Activated T-cell treated with anti-CD3 and anti-CD28 coated beads for 4 hours (primary cell): ENCODE data around the gene DCUN1D3.
"Not testable (repeated sequence)": the region's sequence is repeated elsewhere in the genome, so short reads cannot be mapped to it uniquely, and the experiment has no call there.

Experiments used
- DNase-seq: peaks from one replicate; pipeline ENCODE4 v3.0.0-alpha.2; 2020

Gene DCUN1D3, protein sequence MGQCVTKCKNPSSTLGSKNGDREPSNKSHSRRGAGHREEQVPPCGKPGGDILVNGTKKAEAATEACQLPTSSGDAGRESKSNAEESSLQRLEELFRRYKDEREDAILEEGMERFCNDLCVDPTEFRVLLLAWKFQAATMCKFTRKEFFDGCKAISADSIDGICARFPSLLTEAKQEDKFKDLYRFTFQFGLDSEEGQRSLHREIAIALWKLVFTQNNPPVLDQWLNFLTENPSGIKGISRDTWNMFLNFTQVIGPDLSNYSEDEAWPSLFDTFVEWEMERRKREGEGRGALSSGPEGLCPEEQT

DNA sequence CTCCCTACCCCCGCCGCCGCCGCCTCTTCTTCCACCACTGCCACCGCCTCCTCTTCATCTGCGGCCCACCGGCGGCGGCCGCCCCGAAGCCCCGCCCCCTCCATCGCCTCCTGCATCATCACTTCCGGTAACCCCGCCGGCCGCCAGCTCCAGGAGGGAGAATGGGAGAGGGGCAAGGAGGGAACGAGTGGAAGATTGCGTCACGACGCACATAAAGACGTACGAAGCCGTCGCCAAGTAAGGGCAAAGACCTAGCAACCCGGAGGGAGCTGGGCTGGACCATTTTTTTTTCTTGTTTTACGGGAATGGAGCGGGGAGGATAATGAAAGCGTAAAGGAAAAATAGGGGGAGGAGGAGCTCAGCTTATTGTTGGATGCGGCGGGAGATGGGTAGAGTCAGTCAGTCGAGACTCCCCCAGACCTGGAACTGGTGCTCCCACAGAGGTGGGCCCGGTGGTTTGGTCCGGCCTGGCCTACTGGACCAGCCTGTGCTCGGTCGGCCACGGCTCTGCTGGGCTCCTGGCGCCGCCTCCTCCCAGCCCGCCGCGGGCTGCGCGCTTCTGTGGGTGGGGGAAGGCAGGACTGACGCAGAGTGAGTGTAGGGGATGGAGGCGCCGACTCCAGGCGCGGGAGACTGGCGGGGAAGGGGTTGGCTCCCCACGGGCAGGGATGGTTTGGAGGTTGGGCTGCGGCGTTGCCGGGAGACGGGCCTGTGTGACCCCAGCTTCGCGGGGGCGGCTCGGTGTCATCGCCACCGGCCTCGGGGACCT lies at the start of gene DCUN1D3, which contains the start of gene LYRM1:
DCUN1D3 (minus strand) TSS at position 60 of the 769 bp plus-strand sequence. CDS start 37,820 bp downstream, outside the sequence.
LYRM1 (plus strand) TSS at position 473 of the 769 bp plus-strand sequence. CDS start 14,785 bp downstream, outside the sequence.
- DNase-seq = peak; percentile 84

DNA sequence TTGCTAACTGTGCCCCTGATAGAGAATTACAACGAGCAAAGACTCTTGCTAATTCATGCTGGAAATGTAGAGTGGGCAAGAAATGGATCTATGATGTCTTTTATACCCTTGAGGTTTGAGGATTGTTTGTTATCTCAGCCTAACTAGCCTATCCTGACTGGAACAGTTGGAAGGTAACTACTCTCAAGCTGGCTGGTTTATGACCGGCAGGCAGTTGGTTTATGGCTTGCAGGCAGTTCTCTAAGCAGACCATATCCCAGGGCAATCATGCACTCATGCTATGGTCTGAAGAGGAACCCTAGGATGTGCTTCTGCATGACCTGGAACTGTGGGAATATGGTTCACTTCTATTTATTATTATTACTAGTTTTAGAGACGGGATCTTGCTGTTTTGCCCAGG lies 49.5 kb upstream of the DCUN1D3 start:
- no peak for DNase-seq

DNA sequence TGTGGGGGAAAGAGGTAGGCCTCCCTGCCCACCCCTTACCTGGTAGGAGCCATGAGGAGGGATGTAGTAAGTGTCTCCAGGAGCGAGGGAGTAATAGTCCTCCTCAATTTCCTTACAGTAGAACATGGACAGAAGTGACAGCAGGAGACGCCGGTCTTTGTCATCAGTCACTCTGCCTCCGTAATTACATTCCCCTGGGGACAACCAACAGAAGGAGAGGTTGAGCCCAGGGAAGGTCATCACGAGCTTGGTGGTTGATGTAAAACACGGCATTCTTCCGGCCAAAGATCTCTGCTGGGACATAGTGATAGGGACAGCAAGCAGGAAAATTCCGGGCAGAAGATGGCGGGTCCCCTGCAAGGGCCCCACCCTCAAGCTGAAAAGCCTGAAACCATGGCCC lies 48.3 kb upstream of the DCUN1D3 start:
- DNase-seq = no peak

DNA sequence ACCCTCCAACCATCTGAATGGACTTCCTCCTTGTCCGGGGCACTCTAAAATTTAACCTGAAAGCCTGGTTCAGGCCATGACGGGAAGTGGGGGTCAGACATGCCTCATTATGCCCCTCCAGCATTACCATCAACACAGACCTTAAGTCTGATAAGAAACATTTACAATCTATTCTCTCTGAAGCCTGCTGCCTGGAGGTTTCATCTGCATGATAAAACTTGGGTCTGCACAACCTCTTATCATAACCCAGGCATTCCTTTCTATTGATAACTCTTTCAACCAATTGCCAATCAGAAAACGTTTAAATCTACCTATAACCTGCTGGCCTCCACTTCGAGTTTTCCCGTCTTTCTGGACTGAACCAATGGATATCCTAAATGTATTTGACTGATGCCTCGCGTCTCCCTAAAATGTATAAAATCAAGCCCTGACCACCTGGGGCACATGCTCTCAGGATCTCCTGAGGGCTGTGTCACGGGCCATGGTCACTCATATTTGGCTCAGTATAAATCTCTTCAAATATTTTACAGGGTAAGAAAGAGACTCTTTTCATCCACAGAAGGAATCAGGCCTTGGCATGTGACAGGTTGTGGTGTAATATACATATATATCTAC lies 46.0 kb upstream of the DCUN1D3 start:
- no peak for DNase-seq

DNA sequence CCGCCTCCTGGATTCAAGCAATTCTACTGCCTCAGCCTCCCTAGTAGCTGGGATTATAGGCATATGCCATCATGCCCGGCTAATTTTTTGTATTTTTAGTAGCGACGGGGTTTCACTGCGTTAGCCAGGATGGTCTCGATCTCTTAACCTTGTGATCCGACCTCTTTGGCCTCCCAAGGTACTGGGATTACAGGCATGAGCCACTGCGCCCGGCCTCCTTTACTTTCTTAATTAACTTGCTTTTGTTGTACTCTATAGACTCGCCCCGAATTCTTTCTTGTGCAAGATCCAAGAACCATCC lies 45.4 kb upstream of the DCUN1D3 start:
- DNase-seq = not testable (repeated sequence)

DNA sequence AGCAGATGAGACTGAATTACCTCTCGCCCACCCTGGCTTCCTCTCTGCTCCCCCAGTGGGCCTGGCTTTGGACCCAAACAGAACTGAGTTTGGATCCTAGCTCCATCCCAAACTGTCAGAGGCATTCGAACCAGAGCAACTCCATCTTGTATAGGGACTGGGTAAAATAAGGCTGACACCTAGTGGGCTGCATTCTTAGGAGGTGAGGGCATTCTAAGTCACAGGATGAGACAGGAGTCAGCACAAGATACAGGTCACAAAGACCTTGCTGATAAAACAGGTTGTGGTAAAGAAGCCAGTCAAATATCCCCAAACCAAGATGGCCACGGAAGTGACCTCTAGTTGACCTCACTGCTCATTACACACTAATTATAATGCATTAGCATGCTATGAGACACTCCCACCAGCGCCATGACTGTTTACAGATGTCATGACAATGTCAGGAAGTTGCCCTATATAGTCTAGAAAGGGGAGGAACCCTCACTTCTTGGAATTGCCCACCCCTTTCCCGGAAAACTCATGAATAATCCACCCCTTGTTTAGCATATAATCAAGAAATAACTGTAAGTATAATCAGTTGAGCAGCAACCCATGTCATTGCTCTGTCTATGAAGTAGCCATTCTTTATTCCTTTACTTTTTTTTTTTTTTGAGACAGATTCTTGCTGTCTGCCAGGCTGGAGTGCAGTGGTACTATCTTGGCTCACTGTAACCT lies 44.9 kb upstream of the DCUN1D3 start:
- DNase-seq = no peak

DNA sequence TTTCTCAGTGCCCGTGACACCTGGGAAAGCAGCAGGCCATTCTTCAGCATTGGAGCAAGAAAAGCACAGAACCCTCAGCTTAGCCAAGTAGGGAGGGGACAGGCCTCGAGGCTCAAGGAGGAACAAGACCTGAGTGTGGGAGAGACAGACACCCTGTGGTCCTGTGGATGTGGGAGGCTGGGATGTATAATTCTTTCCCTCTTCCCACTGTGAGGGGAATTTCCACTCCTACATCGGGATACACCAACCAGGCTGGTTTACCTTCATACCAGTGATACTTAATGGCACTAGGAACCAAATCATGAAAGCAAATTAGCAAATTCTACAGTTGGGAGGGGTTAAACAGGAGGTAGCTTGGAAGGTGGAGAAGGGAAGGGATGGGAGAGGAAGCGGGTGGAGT lies 42.1 kb upstream of the DCUN1D3 start:
- DNase-seq = no peak

DNA sequence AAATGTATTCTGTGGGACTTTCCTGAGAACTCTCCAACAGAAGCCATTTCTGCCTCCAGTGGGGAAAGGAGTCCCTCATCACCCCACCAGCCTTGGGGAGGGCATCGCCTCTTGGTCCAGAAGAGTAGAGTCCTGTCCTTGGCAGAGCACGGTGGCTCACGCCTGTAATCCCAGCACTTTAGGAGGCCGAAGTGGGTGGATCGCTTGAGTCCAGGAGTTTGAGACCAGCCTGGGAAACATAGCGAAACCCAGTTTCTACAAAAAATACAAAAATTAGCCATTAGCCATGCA lies 41.4 kb upstream of the DCUN1D3 start:
- DNase-seq = no peak

DNA sequence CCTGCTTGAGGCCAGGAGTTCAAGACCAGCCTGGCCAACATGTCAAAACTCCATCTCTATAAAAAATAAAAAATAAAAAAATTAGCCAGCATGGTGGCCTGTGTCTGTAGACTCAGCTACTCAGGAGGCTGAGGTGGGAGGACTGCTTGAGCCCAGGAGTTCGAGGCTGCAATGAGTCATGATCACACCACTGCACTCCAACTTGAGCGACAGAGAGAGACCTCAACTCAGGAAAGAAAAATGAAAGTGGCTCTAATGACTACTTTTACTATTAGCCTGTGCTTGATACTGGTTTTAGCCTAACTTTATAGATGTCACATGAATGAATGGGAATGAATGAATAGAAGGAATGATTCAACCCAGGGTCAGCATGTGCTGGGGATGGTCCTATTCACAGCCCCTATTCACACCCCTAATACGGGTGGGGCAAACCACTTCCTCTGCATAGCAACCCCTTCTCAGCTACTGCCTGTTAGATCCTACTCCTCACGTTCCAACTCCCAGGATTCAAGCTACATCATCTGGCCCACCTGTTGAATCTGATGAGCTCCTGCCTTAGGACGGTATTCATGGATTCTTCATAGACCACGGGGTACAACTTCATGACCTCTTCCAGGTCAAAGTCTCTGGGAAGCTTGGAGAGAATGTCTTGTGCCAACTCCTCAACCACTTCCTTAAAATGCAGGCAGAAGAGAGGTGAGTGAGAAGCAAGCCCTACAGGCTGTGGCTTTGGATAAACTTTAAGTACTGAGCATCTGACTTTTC lies 40.9 kb upstream of the DCUN1D3 start:
- no peak for DNase-seq

DNA sequence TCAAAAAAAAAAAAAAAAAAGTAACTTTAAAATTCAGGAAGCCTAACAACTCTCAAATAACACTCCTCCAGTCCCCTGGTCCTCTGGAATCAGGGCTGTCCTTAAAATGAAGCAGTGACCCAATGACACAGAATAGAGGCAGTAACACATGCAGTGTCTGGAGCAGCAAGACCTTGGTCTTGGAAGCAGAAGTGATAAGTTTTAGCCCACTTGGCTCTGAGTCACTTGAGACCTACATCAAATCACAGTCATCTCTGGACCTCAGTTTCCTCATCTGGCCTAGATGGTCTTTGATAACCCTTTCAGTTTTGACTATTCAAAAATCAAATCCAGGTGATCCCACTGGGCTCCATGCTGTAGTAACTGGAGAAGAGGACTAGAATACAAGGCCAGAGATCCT lies 39.5 kb upstream of the DCUN1D3 start:
- DNase-seq = no peak

DNA sequence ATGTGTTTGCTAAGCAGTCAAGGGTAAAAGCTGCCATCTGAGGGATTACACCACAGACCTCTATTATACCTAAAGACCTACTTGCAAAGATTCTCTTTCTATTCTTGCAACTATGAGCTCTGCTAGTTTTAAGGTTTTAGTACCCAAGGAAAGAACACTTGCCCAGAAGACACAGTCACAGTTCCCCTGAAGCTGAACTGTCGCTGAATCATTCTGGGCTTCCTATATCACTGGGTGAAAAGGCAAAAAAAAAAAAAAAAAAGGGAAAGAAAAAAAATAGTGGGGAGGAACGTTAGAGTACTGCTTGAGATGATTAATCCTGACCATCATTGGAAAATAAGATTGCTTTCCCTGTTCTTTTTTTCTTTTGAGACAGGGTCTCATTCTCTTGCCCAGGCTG lies 38.3 kb upstream of the DCUN1D3 start:
- no peak for DNase-seq

DNA sequence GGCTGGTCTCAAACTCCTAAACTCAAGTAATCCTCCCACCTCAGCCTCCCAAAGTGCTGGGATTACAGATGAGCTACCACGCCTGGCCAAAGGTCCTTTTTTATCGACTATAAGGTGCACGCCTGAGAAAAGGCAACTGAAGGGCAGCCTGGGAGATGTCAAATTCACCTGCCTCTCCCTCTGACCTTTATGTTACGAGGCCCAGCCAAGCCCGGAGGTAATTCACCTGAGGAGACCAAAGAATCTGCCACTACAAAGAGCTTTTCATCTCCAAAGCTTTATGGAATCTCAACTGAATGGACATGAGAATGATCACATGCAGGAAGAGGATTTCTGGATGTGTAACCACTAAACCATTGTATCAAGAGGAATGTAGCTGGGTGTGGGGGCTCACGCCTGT lies 37.6 kb upstream of the DCUN1D3 start:
- DNase-seq = no peak

DNA sequence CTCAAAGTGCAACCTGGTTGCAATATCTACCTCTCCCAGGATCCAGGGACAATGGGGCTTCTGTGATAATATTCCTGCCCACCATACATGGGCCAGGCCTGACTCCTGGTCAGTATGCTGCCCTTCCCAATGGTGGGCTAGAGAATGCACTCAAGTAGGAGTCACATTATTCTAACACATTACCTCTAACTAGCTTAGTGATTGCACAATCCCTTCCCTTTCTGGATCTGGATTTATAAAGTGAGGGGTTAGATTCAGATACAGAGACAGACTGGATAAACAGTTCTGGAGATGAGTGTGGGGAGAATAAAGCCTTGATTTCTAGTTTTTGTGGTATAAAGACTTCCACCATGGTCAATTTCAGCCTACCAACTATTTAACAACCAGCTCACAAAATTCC lies 33.4 kb upstream of the DCUN1D3 start:
- DNase-seq = no peak

DNA sequence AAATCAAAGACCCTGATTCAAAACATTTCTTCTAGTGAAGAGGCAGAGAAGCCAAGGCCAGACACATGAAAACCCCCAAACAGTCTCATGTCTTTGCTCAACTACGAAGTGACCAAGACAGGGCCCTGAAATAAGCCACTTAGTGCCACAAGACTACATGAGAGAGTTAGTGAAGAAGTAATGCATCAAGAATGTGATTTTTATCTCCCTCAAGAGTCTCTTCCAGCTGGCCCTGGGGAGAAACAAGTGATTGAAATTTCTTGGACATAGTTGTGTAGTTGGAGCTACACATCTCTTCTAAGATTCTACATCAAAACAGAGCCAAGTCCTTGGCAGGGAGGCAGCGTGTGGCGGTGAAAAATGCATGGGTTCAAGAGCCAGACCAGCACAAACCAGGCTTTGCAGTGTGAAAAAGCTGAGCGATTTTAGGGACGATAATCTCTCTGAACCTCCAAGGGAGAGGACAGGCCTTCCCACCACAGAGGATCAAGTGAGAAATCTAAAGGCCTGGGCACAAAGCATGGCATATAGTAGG lies 31.0 kb upstream of the DCUN1D3 start:
- no peak for DNase-seq

DNA sequence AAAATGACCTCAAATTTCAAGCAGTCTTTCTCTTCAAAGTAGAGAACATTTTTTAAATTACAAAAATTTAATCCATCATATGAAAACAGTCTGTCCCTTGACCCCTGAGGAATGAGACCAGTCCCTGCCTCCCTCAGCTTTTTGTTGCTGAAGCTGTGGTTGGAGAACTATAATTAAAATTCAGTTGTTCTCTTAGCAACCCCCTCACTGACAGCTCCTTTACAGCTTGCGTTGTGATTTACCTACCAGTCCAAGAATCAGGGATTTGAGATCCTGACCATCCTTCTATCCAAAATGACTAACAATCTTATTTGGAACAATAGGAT lies 30.2 kb upstream of the DCUN1D3 start:
- DNase-seq = no peak

DNA sequence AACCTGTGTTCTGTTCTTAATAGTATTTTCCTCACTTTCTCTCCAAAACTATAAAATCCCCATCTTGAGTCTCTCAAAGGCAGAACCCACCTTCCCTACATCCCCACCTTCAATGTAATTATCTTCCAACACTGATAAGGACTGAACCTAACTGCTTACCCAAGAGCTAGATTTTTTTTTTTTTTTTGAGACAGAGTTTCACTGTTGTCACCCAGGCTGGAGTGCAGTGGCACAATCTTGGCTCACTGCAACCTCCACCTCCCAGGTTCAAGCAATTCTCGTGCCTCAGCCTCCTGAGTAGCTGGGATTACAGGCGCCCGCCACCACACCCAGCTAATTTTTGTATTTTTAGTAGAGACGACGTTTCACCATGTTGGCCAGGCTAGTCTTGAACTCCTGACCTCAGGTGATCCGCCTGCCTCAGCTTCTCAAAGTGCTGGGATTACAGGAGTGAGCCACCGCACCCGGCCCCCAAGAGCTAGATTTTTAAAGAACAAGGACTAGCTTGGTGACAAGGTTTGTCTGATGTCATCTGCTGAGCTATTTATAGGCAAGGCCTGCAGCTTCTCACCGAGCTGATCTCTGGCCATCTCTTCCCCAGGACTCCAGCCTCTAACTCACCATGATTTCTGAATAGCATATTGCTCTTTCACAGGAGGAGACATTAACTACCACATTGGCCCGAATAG lies 29.7 kb upstream of the DCUN1D3 start:
- DNase-seq = not testable (repeated sequence)

DNA sequence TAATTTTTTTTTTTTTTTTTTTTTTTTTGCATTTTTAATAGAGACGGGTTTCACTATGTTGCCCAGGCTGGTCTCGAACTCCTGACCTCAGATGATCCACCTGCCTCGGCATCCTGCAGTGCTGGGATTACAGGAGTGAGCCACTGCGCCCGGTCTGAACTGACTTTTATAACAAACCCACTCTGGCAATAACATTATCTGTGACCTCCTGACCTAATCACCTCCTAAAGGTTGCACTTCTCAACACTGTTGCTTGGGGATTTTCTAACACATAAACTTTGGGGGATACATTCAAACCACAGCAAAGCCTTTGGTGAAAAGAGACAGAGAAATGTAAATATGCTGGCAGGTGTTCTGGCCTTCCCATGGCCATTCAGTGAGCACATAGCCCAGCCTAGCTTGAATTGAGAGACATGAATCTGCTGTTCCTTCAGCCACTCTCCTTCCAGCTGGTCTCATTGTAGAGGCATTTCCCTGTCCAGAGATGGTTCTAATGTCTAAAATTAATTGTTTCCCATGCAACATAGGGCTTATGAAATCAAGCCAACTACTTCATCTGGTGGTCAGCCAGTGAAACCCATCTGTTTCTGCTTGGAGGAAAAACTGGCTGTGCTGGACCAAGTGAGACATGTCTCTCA lies 28.7 kb upstream of the DCUN1D3 start:
- no peak for DNase-seq

DNA sequence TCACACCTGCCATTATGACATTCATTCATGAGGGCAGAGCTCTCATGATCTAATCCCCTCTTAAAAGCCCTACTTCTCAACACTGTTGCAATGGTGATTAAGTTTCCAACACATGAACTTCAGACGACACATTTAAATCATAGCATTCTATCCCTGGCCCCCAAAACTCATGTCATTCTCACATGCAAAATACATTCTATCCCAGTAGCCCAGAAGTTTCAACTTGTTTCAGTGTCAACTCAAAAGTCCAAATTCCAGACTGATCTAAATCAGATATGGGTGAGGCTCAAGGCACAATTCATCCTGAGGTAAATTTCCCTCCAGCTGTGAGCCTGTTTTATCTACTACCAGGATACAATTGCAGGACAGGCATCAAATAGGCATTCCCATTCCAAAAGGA lies 25.6 kb upstream of the DCUN1D3 start:
- DNase-seq = no peak

DNA sequence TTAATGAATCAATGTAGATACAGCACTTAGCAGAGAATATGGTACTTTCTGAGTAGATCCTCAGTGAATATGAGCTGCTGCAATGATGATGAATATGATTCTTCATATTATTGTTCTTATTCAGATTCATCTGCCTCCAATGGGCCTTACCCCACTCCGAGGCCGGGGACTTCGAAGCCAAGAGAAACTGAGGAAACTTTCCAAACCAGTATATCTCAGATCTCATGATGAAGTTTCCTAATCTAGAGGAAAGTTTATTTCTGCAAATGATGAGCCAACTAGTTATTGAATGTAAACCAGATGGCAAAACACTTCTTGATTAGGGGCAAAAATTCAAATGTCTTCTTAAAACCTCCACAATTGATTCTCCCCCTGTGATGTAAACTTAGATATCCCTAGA lies 23.7 kb upstream of the DCUN1D3 start:
- no peak for DNase-seq

DNA sequence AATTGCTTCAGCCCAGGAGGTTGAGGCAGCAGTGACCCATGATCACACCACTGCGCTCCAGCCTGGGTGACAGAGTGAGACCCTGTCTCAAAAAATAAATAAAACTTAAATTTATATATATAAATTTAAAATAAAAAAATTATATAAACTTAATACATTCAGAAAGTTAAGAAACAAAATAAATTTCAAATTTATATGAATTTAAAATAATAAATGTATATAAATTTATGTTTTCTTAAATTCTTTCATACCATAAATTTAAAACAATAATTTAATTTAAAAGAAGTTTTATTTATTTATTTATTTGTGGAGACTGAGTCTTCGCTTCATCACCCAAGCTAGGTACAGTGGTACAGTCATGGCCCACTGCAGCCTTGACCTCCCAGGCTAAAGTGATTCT lies 20.6 kb upstream of the DCUN1D3 start:
- DNase-seq = no peak

DNA sequence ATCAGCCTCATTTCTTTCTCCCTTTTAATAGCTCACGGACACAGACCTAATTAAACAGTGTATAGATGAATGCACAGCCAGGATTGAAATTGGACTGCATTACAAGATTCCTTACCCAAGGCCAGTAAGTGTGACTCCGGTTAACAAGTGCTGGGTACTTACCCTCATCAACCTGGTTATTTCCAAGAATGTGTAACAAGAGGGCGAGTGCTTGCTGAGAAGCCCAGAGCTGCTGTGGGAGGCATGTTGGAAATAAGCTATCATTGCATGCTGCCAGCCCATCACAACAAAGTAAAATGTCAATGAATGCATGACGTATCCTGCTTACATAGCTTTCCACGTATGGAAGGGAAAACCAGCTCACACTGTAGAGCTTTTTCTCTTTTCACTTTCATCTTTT lies 19.9 kb upstream of the DCUN1D3 start:
- DNase-seq = no peak
